GM21367 (cell line): ENCODE measurements around the gene HYLS1.

Experiments used
- ATAC-seq: cut with Tn5 transposase; IDR thresholded peaks from one replicate; pipeline ENCODE4 v1.9.1; 2021; ENCODE audit not compliant: unreplicated experiment

Gene HYLS1

DNA sequence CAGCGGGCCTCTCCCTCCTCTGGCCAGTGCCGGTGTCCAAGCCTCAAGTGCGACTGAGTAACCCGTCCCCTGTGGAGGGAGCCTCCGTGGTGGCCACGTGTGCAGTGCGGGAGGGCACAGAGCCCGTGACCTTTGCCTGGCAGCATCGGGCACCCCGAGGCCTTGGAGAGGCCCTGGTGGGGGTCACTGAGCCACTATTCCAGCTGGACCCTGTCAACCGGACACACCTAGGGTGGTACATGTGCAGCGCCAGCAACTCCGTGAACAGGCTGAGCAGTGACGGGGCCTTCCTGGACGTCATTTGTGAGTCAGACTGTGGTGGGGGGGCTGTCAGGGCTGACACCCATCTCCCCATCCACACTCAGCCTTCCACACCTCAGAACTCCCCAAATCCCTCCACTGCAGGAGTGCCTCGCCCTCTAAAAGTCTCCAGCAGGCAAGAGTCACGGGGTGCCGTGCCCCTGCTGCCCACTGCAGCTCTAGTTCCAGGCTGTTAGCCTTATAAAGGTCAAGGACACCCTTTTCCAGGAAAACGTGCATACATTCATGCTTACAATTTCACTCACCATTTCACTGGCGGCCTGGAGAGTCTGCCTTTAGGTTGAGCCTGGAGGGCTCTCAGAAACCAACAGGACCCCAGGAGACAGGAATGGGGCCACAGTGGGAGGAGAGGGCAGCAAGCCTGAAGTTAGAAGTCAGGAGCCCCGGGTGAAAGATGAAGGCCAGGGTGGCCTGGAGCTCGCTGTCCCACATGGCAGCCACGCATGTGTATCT lies 61.0 kb downstream of the HYLS1 start:
- no peak for ATAC-seq

DNA sequence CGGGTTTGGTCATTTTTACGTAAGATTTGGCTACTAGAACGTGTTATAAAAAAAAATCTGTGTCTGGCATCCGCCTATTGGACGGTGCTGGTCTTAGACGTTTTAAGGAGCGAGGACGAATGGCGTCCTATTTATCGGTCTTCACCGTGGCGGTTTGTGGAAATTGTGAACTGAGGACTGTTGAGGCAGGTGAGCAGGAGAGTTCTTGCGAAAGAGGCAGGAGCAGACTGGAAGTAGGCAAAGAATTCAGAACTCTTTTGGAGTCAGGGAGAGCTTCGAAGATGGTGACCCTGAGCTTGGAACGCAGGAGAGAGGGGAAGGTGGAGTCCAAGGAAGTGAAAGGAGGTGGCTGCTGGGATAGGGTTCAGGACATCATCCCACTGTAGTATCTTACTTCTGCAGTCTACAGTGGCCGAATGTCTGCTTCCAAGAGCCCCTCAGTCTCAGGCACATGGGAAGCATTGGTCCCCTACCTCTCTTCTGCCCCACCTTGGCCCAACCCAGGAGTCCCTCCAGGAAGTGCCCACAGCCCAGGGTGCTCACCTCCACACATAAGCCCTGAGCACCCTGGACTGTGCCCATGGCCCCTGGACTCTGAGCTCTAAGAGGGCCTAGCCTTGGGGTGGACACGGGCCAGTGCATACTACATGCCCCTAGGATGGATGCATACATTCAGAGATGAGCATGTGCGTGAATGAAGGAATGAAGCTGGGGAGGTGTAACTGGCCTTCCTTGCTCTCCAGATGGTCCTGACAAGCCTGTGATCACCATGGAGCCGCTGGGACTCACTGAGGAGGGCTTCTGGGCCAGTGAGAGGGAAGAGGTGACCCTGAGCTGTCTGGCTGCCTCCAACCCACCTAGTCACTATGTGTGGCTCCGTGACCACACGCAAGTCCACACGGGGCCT lies 62.1 kb downstream of the HYLS1 start:
- ATAC-seq: no peak

DNA sequence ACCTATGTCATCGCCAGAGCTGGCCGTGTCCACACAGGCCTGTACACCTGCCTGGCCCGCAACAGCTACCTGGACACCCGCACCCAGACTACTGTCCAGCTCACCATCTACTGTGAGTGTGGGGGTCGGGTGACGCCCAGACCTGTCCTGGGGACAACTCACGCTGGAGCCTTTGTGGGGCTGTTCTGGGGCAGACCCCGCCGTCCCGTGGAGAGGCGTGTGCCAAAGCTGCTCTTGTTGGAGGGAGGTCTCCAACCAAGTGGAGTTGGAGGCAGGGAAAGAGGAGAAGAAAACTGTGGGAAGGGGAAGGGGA lies 62.7 kb downstream of the HYLS1 start:
- ATAC-seq: no peak
